ENCODE data around the gene MZF1. TPM values are rescaled to one million over a fixed set of nuclear protein-coding genes. Genes with fewer than 3 reads are reported as not detected.
"Not testable (repeated sequence)": the region's sequence is repeated elsewhere in the genome, so short reads cannot be mapped to it uniquely, and the experiment has no call there.

The MZF1 gene
- total RNA-seq, 1 donor from 2014 or later: 7.5 TPM

DNA sequence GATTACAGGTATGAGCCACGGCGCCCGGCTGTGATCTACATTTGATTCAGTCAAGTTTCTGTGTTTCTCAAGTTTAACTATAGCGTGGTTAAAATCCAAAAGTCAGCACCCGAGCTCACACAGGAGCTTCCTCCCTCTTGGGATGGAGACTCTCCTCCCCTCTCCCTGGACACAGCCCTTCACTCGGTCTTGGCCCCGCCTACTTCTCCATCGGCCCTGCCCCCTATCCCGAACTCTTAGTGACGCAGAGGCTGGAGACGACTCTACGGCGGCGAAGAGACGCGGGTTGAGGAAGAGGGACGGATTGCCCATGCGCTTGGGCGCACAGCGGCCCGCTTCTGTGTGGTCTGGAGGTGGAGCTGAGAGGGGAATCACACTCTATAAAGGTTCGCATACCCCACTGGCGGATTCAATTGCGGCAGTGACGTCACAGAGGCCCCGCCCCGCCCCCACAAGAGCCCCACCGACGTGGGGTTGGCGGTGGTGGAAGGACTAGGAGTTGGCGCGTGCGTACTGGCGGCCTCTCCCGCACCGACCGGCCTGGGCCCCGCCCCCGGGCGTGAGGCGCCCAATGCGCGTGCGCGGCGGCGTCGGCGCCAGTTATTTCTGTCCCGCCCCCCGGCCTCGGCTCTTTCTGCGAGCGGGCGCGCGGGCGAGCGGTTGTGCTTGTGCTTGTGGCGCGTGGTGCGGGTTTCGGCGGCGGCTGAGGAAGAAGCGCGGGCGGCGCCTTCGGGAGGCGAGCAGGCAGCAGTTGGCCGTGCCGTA is 29.1 kb downstream of the MZF1 start, which contains the start of gene TRIM28:
TSS of gene TRIM28 (plus strand) at position 239 of the 765 bp plus-strand sequence. CDS start 694 bp downstream, outside the sequence.
- peak; percentile 99 for DNase-seq (ENCODE audit: low read depth in 2 of 2)

DNA sequence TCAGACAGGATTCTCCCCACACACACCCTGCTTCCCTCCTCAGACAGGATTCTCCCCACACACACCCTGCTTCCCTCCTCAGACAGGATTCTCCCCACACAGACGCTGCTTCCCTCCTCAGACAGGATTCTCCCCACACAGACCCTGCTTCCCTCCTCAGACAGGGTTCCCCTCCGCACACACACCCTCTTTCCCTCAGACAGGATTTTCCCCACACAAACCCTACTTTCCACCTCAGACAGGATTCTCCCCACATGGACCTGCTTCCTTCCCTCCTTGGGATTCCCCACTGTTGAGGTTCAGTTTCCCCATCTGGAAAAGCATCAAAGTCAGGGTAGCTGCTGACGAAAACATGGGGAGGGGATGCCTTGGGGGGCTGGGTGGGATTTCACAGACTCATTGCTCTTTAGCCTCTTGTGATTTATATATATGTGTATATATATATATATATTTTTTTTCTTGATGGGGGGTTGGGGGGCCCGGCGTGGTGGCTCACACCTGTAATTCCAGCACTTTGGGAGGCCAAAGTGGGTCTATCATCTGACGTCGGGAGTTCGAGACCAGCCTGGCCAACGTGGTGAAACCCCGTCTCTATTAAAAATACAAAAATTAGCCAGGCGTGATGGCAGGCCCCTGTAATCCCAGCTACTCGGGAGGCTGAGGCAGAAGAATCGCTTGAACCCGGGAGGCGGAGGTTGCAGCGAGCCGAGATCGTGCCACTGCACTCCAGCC is 30.3 kb downstream of the MZF1 start:
- DNase-seq (ENCODE audit: low read depth in 2 of 2): not testable (repeated sequence)

DNA sequence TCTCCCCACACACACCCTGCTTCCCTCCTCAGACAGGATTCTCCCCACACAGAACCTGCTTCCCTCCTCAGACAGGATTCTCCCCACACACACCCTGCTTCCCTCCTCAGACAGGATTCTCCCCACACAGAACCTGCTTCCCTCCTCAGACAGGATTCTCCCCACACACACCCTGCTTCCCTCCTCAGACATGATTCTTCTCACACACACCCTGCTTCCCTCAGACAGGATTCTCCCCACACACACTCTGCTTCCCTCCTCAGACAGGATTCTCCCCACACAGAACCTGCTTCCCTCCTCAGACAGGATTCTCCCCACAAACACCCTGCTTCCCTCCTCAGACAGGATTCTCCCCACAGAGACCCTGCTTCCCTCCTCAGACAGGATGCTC is 34.0 kb downstream of the MZF1 start:
- DNase-seq (ENCODE audit: low read depth in 2 of 2): not testable (repeated sequence)

DNA sequence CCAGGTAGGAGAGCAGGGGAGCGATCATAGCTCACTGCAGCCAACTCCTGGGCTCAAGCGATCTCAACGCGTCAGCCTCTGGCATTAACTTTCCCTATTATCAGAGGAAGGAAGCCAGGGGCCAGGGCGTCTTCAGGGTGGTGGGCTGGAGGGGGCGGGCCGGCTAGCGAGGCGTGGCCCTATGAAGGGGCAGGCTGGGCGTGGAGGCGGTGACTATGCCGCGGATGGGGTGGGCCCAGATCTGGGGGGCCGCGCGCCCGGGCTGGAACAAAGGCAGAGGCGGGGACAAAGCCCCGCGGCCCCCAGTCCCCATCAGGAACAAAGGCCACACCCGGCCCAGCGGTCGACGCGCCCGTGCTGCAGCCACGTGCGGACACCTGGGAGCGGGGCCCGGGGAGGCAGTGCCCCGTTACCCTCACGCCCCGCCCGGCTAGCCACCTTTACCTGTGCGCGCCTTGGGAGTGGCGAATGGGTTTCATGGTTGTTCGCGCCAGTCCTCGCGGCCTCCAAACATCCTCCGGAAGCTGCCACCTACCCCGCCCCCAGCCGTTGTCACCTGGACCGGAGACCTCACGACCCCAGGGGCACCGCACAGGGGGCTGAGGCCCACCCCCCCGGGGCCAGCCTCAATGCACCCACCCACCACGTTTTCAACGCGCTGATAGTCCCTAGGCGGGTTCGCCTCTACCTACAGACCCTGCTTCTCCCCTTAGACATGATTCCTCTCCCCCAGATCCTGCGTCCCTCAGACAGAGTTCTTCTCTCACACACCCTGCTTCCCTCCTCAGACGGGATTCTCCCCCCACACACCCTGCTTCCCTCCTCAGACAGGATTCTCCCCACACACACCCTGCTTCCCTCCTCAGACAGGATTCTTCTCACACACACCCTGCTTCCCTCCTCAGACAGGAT is 34.6 kb downstream of the MZF1 start:
- DNase-seq (ENCODE audit: low read depth in 2 of 2): peak; percentile 9 to 40

DNA sequence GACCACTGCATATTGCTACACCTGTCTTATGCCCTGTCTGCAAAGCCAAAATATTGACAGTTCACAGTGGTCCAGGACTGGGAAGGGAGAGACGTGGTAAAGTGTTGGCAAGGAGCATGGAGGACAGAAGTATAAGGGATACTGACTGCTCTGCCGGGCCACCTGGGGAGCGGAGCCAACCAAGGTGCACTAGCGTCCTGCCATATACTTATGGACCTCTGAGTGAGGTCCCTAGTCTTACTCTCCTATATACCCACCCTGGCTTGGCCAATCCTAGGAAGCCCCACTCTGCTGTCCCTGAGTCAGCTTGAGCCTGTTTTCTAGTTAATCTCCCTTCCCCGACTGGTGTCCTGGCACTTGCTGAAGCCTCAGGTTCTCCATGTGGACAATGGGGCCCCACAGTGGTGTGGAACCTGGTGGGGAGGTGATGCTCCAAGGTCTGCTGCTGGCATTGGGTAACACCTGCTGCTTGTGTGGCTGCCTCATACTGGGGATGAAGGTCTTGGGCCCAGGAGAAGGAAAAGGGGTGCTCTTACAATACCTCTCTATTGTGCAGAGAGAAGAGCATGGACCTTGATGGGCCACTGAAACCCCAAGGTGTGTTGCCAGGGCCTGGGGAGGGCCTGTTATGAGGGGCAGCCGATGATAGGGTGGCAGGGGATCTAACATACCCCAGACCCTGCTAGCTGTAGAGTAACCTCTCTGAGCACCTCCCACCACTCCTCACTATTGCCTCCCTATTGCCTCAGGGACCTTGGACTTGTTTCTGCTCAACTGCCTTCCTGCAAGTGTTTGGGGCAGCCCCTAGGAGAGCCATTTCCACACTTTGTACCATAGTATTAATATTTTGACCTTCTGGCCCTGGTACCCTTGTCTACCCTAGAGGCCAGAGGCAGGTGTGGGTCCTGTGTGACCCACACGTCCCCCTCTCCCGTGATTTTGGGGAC is 36.0 kb downstream of the MZF1 start:
- no peak for DNase-seq (ENCODE audit: low read depth in 2 of 2)

DNA sequence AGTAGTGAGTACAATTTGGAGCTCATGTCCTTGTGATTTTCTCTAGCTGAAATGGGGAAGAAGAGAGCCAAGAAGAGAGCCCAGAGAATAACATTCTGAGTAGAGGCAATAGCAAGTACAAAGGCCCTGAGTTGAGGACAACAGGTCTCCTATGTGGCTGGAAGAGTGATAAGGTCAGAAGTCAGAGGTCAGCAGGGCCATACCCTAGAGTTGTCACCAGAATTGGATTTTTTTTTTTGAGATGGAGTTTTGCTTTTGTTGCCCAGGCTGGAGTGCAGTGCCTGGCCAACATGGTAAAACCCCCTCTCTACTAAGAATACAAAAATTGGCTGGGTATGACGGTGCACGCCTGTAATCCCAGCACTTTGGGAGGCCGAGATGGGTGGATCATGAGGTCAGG is 37.3 kb downstream of the MZF1 start:
- DNase-seq (ENCODE audit: low read depth in 2 of 2): no peak

DNA sequence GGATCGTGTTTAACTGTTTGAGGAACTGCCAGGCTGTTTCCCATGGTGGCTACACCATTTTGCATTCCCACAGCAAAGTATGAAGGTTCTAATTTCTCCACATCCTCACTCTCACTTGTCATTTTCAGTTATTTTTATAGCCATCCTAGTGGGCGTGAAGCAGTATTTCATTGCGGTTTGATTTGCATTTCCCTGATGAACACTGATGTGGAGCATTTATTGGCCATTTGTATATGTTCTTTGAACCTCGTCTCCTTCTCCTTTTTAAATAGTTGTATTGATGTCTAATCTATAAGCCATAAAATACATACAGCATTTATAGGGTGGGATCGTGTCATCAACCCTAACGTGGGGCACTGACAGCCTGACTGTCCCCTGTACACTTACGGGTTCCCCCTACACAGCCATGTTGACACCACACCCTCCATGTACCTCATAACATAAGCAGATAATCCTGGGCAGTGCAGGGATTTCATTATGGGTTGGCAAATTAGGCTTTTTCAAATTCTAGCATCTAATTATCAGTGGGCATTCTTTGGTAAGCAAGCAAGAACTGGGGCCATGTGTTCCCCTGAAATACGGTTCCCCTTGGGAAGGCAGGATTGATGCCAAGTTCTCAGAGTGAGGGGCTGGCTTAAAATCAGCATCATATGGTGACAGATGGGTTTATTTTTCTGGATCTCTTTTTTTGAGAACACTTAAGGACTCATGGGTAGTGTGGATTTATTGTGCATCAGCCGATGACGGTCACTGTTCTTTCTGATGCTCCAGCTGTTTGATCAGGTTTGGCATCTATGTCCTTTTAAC is 41.9 kb downstream of the MZF1 start:
- peak in 1 of 2 donors; percentile 0 for DNase-seq (ENCODE audit: low read depth in 2 of 2)

DNA sequence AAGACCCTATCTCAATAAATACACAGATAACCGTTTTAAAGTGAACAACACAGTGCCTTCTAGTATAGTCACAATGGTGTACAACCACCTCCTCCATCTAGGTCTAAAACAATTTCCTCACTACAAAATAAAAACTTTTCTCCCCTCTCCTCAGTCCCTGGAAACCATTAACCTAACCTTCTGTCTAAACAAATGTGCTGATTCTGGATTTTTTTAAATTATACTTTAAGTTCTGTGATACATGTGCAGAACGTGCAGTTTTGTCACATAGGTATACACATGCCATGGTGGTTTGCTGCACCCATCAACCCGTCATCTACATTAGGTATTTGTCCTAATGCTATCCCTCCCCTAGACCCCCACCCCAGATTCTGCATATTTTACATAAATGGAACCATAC is 43.7 kb downstream of the MZF1 start:
- no peak for DNase-seq (ENCODE audit: low read depth in 2 of 2)

DNA sequence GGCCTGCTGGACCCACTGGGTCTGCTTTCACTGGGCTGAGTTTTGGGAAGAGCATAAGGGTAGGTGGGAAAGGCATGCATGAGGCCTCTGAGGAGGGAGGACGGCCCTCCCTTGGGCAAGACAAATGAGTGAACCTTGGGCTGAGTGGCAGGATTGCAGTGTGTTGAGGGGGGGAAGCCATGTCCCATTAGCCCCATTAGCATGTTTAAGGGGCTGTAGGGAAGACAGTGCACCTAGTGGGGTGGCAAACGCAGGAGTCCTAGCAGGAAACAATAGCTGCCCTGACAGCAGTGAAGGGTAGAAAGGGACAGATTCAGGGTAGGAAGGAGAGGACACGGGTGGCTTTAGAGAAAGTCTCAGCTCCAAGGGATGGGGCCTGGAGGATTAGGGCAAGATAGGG is 50.4 kb downstream of the MZF1 start:
- DNase-seq (ENCODE audit: low read depth in 2 of 2): no peak

DNA sequence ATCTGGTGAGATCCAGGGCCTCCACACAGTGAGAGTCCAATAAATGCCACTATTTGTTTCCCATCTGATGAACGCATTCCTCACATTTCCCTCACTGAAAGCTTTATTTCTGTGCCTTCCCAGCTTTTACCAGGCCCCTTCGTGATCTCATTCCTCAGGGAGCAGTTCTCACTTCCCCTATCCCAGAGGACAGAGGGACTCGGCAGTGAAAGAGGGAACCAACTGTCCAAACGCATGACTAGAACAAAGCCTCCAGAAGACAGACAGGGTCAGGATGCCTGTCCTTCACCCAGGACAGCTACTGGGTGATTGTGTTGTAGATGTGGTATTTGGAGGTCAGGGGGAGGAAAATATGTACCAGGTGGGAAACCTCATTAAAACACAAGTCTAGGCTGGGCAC is 51.5 kb downstream of the MZF1 start:
- no peak for DNase-seq (ENCODE audit: low read depth in 2 of 2)

DNA sequence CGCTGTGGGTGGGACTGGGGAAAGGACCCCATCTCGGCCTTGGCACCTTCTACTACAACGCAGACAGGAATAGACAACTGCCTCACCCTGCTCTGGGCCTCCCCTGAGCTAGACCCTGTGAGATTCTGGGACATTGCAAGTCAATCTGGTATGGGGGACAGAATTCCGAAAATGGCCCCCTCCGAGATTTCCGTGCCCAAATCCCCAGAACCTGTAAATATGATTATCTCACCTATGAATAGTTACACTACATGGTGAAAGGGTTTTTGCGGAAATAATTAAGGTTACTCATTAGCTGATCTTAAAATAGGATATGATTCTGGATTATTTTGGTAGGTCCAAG is 52.9 kb downstream of the MZF1 start:
- DNase-seq (ENCODE audit: low read depth in 2 of 2): no peak

DNA sequence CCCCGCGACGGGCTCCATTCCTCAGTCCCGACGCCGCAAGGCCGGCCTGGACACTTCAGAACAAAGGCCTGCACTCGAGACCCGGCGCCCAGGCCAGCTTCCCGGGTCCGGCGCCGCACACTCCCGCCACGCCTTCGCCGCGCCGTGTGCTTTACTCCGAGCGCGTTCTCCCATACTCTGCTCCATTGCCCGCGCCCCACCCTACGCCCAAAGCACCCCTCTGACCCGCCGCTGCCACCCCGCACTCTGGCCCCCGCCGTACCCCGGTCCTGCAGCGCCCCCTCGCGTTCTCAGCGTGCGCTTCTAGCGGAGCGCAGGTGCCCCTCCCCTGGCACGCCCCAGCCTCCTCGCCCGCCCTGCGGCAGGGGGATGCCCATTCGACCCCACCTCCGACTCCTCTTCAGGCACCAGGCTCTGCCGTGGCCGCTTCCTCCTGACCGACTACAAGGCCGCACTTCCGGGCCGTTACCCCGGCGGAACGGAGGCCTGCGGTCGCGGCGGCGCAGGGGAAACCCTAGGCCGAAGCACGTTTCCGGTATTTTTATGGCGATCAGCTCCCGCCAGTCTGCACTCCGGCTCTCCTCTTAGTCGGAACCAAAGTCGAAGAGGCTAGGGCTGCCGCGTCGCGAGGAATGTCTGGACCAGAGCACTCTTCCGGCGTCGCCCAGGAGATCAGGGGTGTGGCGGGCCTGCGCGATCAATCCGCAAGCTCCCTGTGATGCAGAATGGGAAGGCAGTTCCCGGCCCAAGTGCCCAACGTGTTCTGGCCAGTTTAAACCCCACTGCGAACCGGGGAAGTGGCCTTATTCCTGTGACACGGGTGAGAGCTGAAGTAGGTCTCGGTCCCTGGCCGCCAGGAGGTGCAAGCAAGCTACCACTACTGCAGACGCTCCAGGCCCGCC is 53.5 kb downstream of the MZF1 start, which contains the start of gene ZBTB45:
TSS of gene ZBTB45 (minus strand) at position 456 of the 902 bp plus-strand sequence. CDS start 2,137 bp downstream, outside the sequence.
- DNase-seq (ENCODE audit: low read depth in 2 of 2): peak; percentile 93 to 97

DNA sequence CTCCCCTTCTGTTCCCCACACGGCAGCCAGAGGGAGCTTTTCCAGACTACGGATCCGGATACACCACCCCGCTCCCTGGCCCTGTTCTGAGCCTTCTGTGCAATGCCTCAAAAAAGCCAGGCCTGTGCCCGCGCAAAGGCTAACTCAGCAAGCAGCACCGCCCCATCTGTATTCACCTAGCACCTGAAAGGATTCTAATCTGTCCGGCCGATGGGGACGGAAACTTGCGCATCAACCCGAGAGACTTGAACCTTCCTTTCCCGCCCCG is 54.1 kb downstream of the MZF1 start:
- DNase-seq (ENCODE audit: low read depth in 2 of 2): peak; percentile 83 to 88

DNA sequence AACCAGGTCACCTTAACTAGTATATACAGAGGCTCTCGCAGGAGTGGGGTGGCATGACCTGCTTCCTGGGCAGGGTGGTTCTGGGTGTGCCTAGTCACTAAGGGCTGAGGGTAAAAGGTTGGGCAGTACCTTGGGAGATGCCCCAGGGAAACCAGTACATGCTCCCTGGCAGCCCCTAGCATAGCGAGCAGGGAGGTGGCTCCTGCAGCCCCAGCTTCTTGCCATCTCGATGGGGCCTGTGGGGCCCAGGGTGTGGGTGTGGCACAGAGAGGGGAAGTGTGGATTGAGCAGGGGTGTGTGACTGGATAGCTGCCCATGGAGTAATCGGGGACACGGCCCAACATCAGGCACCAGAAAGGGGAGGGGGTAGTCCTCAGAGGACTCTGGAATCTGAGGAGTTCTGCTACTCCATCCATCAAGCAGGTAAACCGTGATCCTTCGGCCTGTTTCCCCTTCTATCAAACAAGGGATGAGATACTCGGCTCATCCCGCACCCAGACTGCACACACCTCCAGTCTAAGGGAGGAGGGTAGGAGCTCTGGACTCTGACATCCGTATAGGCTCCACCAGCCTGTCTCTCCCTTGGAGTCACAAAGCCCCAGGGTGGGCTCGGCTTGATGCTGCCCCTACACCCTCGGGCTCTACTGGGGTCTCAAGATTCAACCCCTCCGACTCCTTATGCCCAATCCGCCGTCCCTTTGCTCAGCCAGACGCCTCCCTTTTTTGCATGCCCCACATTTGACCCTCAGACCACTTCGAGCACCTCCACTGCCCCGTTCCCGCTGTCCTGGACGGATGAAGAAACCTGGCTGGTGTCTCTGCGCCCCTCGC is 54.7 kb downstream of the MZF1 start:
- no peak for DNase-seq (ENCODE audit: low read depth in 2 of 2)

DNA sequence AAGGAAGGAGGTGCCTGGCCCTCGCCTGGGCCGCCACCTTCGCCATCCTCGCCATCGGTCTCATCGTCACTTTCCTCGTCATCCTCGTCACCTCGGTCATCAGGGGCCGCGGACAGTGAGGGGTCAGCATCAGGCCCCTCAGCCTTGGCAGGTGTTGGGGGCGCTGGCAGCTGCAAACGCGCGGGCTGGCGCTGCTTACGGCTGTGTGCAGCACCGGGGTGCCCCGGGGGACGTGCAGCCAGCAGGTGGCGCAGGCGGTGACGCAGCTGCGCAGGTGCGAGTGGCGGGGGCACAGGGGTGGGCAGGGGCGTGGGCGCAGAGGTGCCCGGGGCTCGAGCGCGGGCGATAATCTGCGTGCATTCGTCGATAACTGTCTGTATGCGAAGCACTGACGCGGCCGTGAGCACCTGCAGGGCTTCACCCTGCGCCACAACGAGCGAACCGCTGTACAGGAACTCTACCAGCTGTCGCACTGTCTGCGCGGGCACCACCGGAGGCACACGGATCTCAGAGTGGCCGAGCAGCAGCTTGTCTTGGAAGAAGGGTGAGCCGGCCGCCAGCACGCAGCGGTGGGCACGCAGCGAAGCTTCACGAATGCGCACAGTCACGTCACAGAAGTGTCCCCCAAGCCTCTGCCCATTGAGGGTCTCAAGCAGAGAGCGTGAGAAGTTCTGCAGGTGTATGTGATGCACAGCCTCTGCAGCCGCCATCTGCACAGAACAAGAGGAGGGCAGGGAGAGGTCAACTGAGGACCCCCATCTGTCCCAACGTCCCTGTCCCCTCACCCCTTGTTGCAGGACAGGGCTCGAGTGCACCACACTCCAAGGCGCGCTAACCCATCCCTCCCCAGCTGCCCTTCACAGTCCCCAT is 55.9 kb downstream of the MZF1 start:
- no peak for DNase-seq (ENCODE audit: low read depth in 2 of 2)

DNA sequence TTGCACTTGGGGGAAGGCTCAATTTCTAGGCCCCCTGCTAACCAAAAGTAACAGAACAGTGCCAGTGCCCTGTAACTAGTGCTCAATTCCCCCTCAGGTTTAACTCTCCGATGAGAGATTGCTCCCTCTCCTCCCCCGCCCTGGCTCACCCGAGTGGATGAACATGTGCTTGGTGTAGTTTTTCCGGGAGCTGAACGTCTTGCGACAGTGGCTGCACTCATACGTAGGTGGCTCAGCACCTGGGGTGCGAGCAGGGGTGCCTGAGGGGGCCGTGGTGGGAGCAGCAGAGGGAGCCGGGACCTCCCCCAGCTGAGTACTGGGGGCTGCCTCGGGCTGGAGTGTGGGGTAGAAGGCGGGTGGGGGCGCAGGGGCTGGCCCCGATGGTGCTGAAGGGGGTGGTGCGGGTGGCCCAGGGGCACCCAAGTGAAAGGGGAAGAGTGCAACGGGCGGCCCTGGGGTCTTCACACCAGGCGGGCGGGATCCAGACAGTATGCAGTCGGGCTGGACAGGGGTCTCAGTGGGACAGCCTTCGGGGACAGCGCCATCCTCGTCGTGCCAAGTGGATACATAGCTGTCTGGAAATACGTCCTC is 56.8 kb downstream of the MZF1 start:
- DNase-seq (ENCODE audit: low read depth in 2 of 2): no peak

DNA sequence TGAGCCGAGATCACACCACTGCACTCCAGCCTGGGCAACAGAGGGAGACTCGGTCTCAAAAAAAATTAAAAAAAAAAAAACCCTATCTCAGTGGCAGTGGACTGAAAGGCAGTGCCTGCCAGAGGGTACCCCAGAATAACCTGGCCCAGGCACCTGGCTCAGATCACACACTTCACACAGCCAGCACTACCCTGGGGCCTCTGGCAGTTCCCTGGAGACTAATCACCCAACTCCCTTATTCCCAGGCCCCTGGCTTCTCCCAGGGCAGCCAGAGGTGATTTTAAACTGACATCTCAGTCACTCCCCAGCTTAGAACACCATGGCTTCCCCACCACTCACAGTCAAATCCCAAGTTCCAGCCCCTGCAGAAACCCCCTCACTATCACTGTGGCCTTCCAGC is 57.9 kb downstream of the MZF1 start:
- no peak for DNase-seq (ENCODE audit: low read depth in 2 of 2)

Measured in lung microvascular endothelial cell (primary cell).